Chondrocyte (in vitro differentiated cells): ENCODE measurements around the gene CD177. TPM values are rescaled to one million over a fixed set of nuclear protein-coding genes. Genes with fewer than 3 reads are reported as not detected.
"Not testable (repeated sequence)": the region's sequence is repeated elsewhere in the genome, so short reads cannot be mapped to it uniquely, and the experiment has no call there.

Source experiments
- DNase-seq: peaks from one replicate; pipeline ENCODE4 v3.0.0; 2021; ENCODE audit warnings: mixed read lengths, low spot score
- H3K27ac Mint-ChIP-seq: one replicate; pipeline ENCODE4 v1.8.0; 2021; ENCODE audit warnings: mild to moderate bottlenecking, moderate library complexity, mixed read lengths; ENCODE audit not compliant: unreplicated experiment
- H3K27me3 Mint-ChIP-seq: 2 replicates; pipeline ENCODE4 v1.8.0; 2021; ENCODE audit warnings: low read depth, mixed read lengths
- H3K36me3 Mint-ChIP-seq: 2 replicates; pipeline ENCODE4 v1.8.0; 2021; ENCODE audit warnings: low read depth, mixed read lengths
- H3K4me1 Mint-ChIP-seq: 2 replicates; pipeline ENCODE4 v1.8.0; 2021; ENCODE audit warnings: low read depth, mild to moderate bottlenecking, mixed read lengths
- H3K4me3 Mint-ChIP-seq: one replicate; pipeline ENCODE4 v1.8.0; 2021; ENCODE audit warnings: mild to moderate bottlenecking, moderate library complexity, mixed read lengths; ENCODE audit not compliant: unreplicated experiment
- H3K9me3 Mint-ChIP-seq: 2 replicates; pipeline ENCODE4 v1.8.0; 2021; ENCODE audit warnings: low read depth, mixed read lengths
- CTCF ChIP-seq: fragments of 200-600 bp; sonication (generic); IDR thresholded peaks from 2 replicates; pipeline ENCODE4 v1.5.0; 2021; ENCODE audit warnings: antibody characterized with exemption, mild to moderate bottlenecking, moderate library complexity
- total RNA-seq: library from RNA; stranded (reverse); gene quantifications from 3 replicates; pipeline ENCODE4 v1.2.1, GENCODE V29; 2021

CD177 gene
- total RNA-seq, 1 donor from 2014 or later: not detected

DNA sequence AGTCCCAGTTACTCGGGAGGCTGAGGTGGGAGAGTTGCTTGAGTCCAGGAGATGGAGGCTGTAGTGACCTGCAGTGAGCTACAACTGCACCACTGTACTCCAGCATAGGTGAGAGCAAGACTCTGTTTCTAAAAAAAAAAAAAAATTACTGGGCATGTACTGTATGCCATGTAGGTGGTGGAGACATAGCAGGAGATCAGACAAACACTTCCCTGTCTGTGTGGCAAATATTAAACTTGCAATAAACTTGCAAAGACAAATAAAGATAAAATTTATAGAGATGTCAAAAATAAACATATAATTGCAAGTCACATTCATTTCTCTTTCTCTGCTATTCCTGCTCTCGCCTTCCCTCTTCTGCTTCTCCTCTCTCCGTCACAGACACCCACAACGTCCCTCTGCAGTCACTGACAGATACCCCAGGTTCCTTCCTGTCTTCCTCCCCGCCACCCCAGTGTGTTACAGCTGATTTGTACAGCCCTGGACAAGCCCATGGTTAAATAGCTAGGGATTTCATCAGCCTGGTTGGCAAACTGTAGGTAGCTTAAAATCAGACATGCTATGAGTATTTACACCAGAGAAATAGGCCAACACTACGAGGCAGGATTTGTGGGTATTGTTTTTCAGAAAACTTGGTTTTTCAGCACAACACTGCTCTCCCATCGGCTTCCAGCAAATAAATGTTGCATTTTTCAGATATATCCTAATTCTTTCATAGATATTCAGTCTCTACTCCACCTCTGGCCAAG is 1.3 kb upstream of the CD177 start:
- no peak for DNase-seq
- no peak overlapping the region for H3K4me3 Mint-ChIP-seq
- peaks cover 11% of the 10 kb centered on the region for H3K27me3 Mint-ChIP-seq
- no peaks in the 10 kb centered on the region for H3K36me3 Mint-ChIP-seq
- H3K4me1 Mint-ChIP-seq: no peaks in the 10 kb centered on the region
- H3K9me3 Mint-ChIP-seq: peaks cover 13% of the 10 kb centered on the region
- TF ChIP-seq CTCF: no peak
- H3K27ac Mint-ChIP-seq: no peak overlapping the region

- no peak overlapping the region for H3K27ac Mint-ChIP-seq
- no peaks in the 10 kb centered on the region for H3K4me1 Mint-ChIP-seq
- peaks cover 11% of the 10 kb centered on the region for H3K9me3 Mint-ChIP-seq
Observed at GRCh38 chr19:43354305-43354627, 780 bp downstream of the CD177 start.

GRCh38 chr19:43356749-43357148 is 3.3 kb downstream of the CD177 start:
- H3K27ac Mint-ChIP-seq, H3K9me3 Mint-ChIP-seq, H3K4me1 Mint-ChIP-seq, H3K36me3 Mint-ChIP-seq, H3K4me3 Mint-ChIP-seq, DNase-seq: not testable (repeated sequence)
- H3K27me3 Mint-ChIP-seq: peaks cover 11% of the 10 kb centered on the region

More at GRCh38 chr19:43354305-43354627, 780 bp downstream of the CD177 start:
- Mint-ChIP-seq H3K36me3 (no peaks in the 10 kb centered on the region), H3K4me3 (no peak overlapping the region), H3K27me3 (peaks cover 11% of the 10 kb centered on the region)
- no peak for DNase-seq
- no peak for TF ChIP-seq CTCF

DNA sequence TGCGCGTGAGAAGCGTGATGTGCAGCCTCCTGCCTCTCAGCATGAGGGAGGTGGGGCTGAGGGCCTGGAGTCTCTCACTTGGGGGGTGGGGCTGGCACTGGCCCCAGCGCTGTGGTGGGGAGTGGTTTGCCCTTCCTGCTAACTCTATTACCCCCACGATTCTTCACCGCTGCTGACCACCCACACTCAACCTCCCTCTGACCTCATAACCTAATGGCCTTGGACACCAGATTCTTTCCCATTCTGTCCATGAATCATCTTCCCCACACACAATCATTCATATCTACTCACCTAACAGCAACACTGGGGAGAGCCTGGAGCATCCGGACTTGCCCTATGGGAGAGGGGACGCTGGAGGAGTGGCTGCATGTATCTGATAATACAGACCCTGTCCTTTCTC is 8.7 kb downstream of the CD177 start:
- no peak overlapping the region for H3K4me3 Mint-ChIP-seq
- H3K4me1 Mint-ChIP-seq: no peaks in the 10 kb centered on the region
- no peaks in the 10 kb centered on the region for H3K36me3 Mint-ChIP-seq
- no peak for TF ChIP-seq CTCF
- no peaks in the 10 kb centered on the region for H3K9me3 Mint-ChIP-seq
- no peak overlapping the region for H3K27ac Mint-ChIP-seq
- no peaks in the 10 kb centered on the region for H3K27me3 Mint-ChIP-seq
- no peak for DNase-seq

DNA sequence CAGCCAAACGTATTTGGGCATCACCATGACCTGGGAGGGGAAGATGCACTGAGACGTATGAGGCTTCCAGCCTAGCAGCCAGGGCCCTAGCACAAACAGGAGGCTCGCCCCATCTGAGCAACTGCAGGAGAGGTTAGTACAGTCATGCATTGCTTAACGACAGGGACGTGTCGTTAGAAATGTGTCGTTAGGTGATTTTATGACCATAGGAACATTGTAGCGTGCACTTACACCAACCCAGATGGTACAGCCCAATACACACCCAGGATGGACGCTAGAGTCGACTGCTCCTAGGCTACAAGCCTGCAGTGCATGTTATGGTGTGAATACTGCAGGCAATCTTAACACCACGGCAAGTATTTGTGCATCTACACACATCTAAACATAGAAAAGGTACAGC is 9.3 kb downstream of the CD177 start:
- no peaks in the 10 kb centered on the region for H3K36me3 Mint-ChIP-seq
- H3K27me3 Mint-ChIP-seq: peaks cover 1% of the 10 kb centered on the region
- TF ChIP-seq CTCF: no peak
- H3K4me3 Mint-ChIP-seq: no peak overlapping the region
- no peaks in the 10 kb centered on the region for H3K4me1 Mint-ChIP-seq
- H3K9me3 Mint-ChIP-seq: no peaks in the 10 kb centered on the region
- H3K27ac Mint-ChIP-seq: no peak overlapping the region
- DNase-seq: no peak

DNA sequence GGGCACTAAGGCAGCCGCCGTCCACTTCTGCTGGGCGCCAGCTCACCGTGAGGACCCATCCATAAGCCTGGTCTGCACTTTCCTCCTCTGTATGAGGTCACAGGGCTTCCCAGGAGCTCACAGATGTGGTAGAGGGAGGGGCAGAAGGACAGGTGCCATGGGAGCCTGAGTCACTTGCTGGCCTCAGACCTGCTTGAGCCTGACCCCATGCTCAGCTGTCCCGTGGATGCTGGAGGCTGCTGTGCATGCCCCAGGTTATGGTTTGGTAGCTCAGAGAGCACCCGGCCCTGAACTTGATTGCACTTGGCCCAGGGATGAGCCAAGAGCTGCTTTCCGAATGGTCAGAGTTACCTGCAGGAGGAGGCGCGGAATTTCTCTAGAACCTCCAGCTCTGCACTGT is 12.2 kb downstream of the CD177 start:
- not testable (repeated sequence) for H3K27me3 Mint-ChIP-seq, H3K36me3 Mint-ChIP-seq, DNase-seq, H3K4me3 Mint-ChIP-seq, H3K27ac Mint-ChIP-seq, H3K4me1 Mint-ChIP-seq, H3K9me3 Mint-ChIP-seq
